Adrenal gland (tissue), 12 donors: ENCODE measurements around the gene VPS8. TPM values are rescaled to one million over a fixed set of nuclear protein-coding genes. Genes with fewer than 3 reads are reported as not detected.

Experiments used
- DNase-seq, 7 donors: peaks; one replicate each; pipeline ENCODE4 v3.0.0-alpha.2; 2019 to 2020
- H3K27ac ChIP-seq, 5 donors: fragments of 200-600 bp; sonication (generic) in 4 of 5; 1 replicate in 3 of 5; 2 replicates in 2 of 5; pipeline versions ENCODE4 v1.5.1 to v1.8.0; 2016 to 2020; ENCODE audit warnings: mild to moderate bottlenecking in 1 of 5
- H3K27me3 ChIP-seq: fragments of 200-600 bp; 2 replicates; pipeline ENCODE4 v1.8.0; 2021
- H3K36me3 ChIP-seq, 2 donors: fragments of 200-600 bp; replicated peaks in 1 of 2; 1 replicate in 1 of 2; 2 replicates in 1 of 2; pipeline versions ENCODE4 v1.5.1 to v1.8.0; 2018 to 2022
- H3K4me1 ChIP-seq, 2 donors: fragments of 200-600 bp; replicated peaks in 1 of 2; 1 replicate in 1 of 2; 2 replicates in 1 of 2; pipeline versions ENCODE4 v1.5.1 to v1.8.0; 2018 to 2021
- H3K4me3 ChIP-seq, 4 donors: fragments of 200-600 bp; sonication (generic) in 3 of 4; one replicate each; pipeline ENCODE4 v1.5.1; 2016 to 2018
- H3K9me3 ChIP-seq, 3 donors: fragments of 200-600 bp; sonication (generic) in 1 of 3; replicated peaks in 1 of 3; 1 replicate in 2 of 3; 2 replicates in 1 of 3; pipeline versions ENCODE4 v1.5.1 to v1.8.0; 2016 to 2021
- CTCF ChIP-seq, 6 experiments: fragments of 450-650 bp in 4 of 6; fragments of 200-600 bp in 2 of 6; sonication (generic) in 1 of 6; IDR thresholded peaks; 1 replicate in 5 of 6; 2 replicates in 1 of 6; pipeline versions ENCODE4 v1.5.1 to v1.8.0; 2016 to 2021; ENCODE audit warnings: antibody characterized with exemption in 6 of 6, mild to moderate bottlenecking in 2 of 6, moderate library complexity in 1 of 6
- POLR2A ChIP-seq, 2 donors: fragments of 450-650 bp; IDR thresholded peaks; one replicate each; pipeline ENCODE4 v1.6.1; 2017; ENCODE audit warnings: antibody characterized with exemption in 2 of 2, mild to moderate bottlenecking in 2 of 2, moderate library complexity in 1 of 2
- WGBS, 4 donors: extraction: QIAGEN DNeasy Blood & Tissue Kit in 2 of 4; methylation state at CpG; one replicate each; pipeline versions ENCODE4 v1.1.5 to v1.1.7; 2013 to 2017; 5-methylcytosine and 5-hydroxymethylcytosine counted together
- intact Hi-C, 2 donors: fragments of 100-400 bp; cut with DNase I; formaldehyde crosslinking; loops; one replicate each; pipeline versions ENCODE4 v1.14.1 to v1.15.0; 2022 to 2023
- polyA plus RNA-seq, 3 donors: library from polyadenylated mRNA; stranded (reverse); fragments of 200-250 nt in 2 of 3; fragments of 350-450 nt in 1 of 3; fragmentation: Illumina TruSeq in 1 of 3; extraction: RNeasy Lipid Tissue Mini Kit (QIAGEN cat#74804) in 1 of 3; gene quantifications; one replicate each; pipeline ENCODE4 v1.2.3, GENCODE V29; 2013 to 2014
- total RNA-seq, 9 donors: library from RNA; depleted of rRNA in 4 of 9; stranded (reverse); fragments of >200 nt in 4 of 9; fragments of 120-200 nt in 1 of 9; fragmentation: NEBNext Ultra II Directional in 1 of 9; extraction: Animal tissue kit (Norgen Biotek cat#: 25700) in 1 of 9; gene quantifications; one replicate each; pipeline versions ENCODE4 v1.1.0 to v1.2.4, GENCODE V29; 2013 to 2023
- donor health status: healthy with polysubstance abuse.
- donor health status: Bipolar disorder and iron deficiency.
- donor health status: DM: yes; HTN: yes; CAD: no.
- donor health status: DM: no; HTN: no; CAD: no.
- donor health status: DM: no; HTN: no; CAD: no.
- donor health status: DM: yes; HTN: yes; CAD: no.

The VPS8 gene
- total and polyA plus RNA-seq, 12 donors: 17.6 to 96.4 (median 33.9) TPM

DNA sequence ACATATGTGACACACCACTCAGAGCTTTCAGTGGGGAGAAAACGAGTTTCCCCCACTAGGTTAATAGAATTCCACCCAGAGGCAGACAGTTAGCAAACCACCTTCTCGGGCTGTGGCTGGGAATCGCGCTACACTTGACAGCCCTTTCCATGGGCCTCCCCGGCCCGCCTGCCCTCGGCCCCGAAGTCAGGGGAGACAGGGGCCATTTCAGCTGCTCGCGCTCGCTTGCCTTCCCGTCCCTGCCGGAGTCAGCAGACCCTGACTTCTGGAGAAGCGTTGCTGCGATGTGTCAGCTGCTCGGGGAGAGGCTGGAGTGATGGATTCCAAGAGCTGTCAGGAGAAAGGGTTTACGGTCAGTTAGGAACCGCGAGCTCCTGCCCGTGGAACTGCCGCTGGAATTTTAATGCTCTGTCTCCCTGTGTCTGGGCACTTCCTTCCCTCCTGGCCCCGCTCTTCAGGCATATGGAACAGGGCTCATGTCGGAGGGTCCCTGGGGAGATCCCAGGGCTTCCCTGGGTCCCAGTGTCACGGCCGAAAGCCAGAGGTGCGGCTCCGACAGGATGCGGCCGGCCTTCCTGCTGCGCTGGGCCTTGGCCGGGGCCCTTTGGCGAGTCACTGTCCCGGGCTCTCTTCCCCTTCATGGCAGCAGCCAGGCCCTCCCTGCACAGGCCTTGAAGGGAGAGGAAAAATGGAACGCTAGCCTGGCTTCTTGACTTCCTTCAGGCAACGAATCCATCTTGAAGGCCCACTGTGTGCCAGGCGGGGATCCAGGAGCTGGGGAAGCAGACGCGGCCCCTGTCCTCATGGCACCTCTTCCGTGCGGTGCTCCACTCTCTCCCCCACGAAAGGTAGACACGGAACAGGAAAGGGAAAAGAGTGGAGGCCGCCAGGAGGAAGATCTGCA, 38.4 kb upstream of the VPS8 start:
- peak in 1 of 7 donors; percentile 6 for DNase-seq
- Histone ChIP-seq H3K27ac (peak overlapping the region in 2 of 5 donors; percentile 24 to 34), H3K36me3 (no peaks in the 10 kb centered on the region), H3K4me3 (no peak overlapping the region), H3K9me3 (no peaks in the 10 kb centered on the region), H3K4me1 (no peaks in the 10 kb centered on the region), H3K27me3 (no peaks in the 10 kb centered on the region)
- intact Hi-C loops: loop anchor here in 1 of 2 donors (10.0 kb wide), 1 partner anchor 49 kb away; no protein-coding TSS in a partner anchor
- WGBS, 4 donors: 63 to 81% (median 68%) methylated on average over 19 to 43 of the region's 43 CpGs
- no peak for TF ChIP-seq POLR2A (IDR thresholded peaks at IDR 0.05)
- no peak for TF ChIP-seq CTCF (IDR thresholded peaks at IDR 0.05)

- H3K27ac ChIP-seq: no peak overlapping the region
- intact Hi-C loops: loop anchor here in 1 of 2 donors (10.0 kb wide), 1 partner anchor 52 kb away; no protein-coding TSS in a partner anchor
- H3K4me3 ChIP-seq: no peak overlapping the region
- DNase-seq: no peak
- 58 to 100% (median 77%) methylated on average over 1 to 2 of the region's 2 CpGs for WGBS, 4 donors
- H3K9me3 ChIP-seq: no peaks in the 10 kb centered on the region
- H3K4me1 ChIP-seq: no peaks in the 10 kb centered on the region
- no peaks in the 10 kb centered on the region for H3K36me3 ChIP-seq
- no peaks in the 10 kb centered on the region for H3K27me3 ChIP-seq
- no peak for TF ChIP-seq POLR2A (IDR thresholded peaks at IDR 0.05)
- TF ChIP-seq CTCF (IDR thresholded peaks at IDR 0.05): no peak
Observed at GRCh38 chr3:184776916-184777315, 35.0 kb upstream of the VPS8 start.

DNA sequence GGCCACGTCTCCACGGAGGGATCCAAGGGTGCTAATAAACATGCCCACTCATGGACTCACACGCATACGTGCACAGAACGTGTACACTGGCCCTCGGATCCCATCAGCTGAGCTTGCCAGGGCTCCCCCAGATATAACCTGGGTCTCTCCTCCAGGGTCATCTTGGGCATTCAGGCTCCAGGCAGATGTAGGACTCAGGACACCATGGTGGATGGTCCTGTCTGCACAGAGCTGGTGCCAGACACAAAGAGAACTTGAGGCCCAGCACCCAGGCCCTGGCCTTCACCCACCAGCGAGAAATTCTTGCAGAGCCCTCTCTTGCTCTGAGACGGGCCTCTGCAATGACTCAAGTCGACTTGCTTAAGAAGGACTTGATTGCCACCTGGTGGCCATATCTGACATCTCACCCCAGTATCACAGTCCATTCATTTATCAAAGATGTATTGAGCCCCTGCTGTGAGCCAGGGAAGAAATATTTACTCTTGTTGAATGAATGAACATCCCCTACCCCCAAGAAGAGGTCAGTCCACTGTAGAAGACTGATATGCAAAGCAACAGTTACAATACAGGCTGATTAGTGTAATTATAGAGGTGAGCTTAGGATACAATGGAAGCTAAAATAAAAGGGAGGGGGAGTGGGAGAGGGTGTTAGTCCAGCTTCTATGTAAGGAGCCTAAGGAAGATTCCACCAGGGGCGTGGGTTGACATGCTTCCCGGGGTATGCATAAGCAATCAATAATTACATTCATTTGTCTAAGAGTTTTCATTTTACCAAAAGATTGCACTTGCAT, 34.2 kb upstream of the VPS8 start:
- Histone ChIP-seq H3K36me3 (no peaks in the 10 kb centered on the region), H3K27ac (no peak overlapping the region), H3K27me3 (no peaks in the 10 kb centered on the region), H3K4me1 (no peaks in the 10 kb centered on the region), H3K9me3 (no peaks in the 10 kb centered on the region), H3K4me3 (no peak overlapping the region)
- intact Hi-C loops: loop anchor here in 1 of 2 donors (10.0 kb wide), 1 partner anchor 53 kb away; no protein-coding TSS in a partner anchor
- DNase-seq: peak; percentile 89 to 99 (median 97)
- 1 to 30% (median 24%) methylated on average over 4 to 11 of the region's 11 CpGs for WGBS, 4 donors
- peak; percentile 74 to 97 (median 94) for TF ChIP-seq CTCF (IDR thresholded peaks at IDR 0.05)
- TF ChIP-seq POLR2A (IDR thresholded peaks at IDR 0.05): no peak
